ENCODE data around the gene RFFL. TPM values are rescaled to one million over a fixed set of nuclear protein-coding genes. Genes with fewer than 3 reads are reported as not detected.

RFFL gene
- total RNA-seq, 4 donors from 2014 or later = 13.2 to 18.9 (median 18.1) TPM

DNA sequence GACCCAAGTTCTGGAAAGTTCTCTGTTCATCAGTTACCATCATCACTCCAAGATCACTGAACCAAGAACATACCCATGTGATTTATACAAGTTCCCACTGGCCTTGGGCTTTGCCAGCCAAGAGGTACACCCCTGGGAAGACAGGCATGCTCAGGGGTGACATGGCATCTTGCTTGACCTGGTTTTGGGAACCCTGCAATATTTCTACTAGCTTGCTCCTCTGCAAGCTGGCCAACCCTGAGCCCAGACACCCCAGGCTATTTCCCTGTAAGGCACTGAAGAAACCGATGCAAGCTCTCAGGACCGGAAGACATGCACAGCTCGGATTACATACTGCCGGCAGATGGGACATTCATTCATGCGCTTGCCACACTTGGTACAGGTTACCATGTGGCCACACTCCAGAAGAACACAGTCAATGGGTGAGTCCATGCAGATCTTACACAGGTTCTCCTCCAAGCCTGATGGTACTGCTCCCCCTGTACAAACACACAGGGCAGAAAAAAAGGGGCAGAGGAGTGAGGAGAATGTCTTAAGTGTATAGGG lies 51.8 kb downstream of the RFFL start:
- TF ChIP-seq, protein P1, sequence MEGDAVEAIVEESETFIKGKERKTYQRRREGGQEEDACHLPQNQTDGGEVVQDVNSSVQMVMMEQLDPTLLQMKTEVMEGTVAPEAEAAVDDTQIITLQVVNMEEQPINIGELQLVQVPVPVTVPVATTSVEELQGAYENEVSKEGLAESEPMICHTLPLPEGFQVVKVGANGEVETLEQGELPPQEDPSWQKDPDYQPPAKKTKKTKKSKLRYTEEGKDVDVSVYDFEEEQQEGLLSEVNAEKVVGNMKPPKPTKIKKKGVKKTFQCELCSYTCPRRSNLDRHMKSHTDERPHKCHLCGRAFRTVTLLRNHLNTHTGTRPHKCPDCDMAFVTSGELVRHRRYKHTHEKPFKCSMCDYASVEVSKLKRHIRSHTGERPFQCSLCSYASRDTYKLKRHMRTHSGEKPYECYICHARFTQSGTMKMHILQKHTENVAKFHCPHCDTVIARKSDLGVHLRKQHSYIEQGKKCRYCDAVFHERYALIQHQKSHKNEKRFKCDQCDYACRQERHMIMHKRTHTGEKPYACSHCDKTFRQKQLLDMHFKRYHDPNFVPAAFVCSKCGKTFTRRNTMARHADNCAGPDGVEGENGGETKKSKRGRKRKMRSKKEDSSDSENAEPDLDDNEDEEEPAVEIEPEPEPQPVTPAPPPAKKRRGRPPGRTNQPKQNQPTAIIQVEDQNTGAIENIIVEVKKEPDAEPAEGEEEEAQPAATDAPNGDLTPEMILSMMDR (IDR thresholded peaks at IDR 0.05; ENCODE audit: low read depth) = no peak

GRCh38 chr17:35010093-35010492 lies 53.4 kb downstream of the RFFL start:
- TF ChIP-seq, protein P1 (IDR thresholded peaks at IDR 0.05; ENCODE audit: low read depth) = no peak

DNA sequence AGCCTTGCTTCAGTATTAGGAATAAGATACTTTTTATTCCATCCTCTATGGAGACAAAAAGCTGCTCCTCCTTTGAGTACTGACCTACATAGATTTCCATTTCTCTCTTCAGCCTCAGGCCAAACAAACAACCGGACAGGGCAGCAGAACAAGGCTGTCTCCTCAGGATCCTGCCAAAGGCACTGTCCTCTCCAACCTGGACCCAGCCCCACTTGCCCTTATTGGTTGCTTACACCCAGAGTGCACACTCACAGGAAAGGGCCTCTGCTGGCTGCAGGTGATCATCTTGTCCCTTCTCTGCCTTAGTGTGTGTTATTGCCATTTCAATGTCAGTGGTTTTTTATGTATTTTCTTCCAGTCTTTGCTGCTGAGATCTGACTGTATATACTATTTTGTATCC lies 56.5 kb downstream of the RFFL start:
- TF ChIP-seq, protein P1 (IDR thresholded peaks at IDR 0.05; ENCODE audit: low read depth) = no peak

GRCh38 chr17:35006345-35006744 lies 57.2 kb downstream of the RFFL start:
- TF ChIP-seq, protein P1 (IDR thresholded peaks at IDR 0.05; ENCODE audit: low read depth) = no peak

DNA sequence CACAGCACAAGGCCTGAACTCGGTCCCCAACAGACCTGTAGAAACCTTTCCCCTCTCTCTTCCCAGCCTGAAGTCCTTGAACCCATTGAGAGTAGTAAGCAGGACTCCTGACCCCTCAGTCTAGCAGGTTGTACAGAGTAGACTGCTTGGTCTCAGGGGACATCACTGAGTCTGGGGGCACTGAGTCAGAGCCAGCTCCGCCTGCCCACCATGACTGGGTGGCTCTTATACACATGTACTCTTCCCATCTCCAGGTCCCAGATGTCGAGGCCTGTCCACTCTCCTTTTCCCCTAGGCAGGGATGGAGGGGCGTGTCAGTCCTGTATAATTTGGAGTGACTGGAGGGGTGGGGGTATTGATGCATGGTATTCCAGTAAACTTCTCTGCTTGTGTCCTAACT lies 59.7 kb downstream of the RFFL start:
- TF ChIP-seq, protein P1 (IDR thresholded peaks at IDR 0.05; ENCODE audit: low read depth) = no peak

DNA sequence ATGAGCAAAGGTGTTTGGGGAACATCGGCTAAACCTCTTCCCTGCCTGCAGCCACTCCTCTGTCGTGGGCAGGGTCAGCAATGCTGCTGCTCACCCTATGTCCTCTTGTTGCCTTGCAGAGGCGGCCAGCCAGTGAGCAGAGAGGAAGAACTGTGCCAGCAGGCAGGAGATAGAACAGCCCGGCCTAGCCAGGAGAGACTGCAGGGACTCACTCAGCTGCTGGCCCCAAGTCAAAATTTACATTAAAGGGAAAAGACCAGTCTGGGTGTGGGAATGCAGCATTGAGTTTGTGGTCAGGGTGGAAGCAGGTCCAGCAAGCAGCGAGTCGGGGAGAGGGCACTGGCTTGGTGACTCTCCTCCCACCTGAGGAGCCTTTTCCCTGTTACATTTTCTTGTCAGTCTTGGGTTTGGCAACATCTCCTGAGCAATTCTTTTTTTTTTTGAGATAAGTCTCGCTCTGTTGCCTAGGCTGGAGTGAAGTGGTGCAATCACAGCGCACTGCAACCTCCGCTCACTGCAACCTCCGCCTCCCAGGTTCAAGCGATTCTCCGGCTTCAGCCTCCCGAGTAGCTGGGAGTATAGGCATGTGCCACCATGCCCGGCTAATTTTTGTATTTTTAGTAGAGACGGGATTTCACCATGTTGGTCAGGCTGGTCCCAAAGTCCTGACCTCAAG lies 60.5 kb downstream of the RFFL start:
- TF ChIP-seq, protein P1 (IDR thresholded peaks at IDR 0.05; ENCODE audit: low read depth) = no peak

- TF ChIP-seq, protein P1 (IDR thresholded peaks at IDR 0.05; ENCODE audit: low read depth) = no peak
Measured at GRCh38 chr17:35001549-35001948, 62.0 kb downstream of the RFFL start.

All from subcutaneous adipose tissue (tissue), 4 donors.